Measurements from ENCODE around the gene PDE1C.

GRCh38 chr7:31890198-31890597 is 180.0 kb downstream of the PDE1C start:
- TF ChIP-seq CTCF (conservative IDR thresholded peaks at IDR 0.05; ENCODE audit: low read length) (no peak), EZH2phosphoT487 (IDR thresholded peaks at IDR 0.05; ENCODE audit: borderline replicate concordance) (no peak)
